Placental epithelial cell (primary cell): ENCODE measurements around the gene SPINT4. TPM values are rescaled to one million over a fixed set of nuclear protein-coding genes. Genes with fewer than 3 reads are reported as not detected.

Experiments used
- small RNA-seq: library from RNA; depleted of rRNA; stranded (forward); fragments of <200 nt; gene quantifications from one replicate; pipeline ENCODE3, GENCODE V24; 2012
- total RNA-seq: library from RNA; depleted of rRNA; stranded (reverse); fragments of >200 nt; gene quantifications from 2 replicates; pipeline ENCODE4 v1.2.3, GENCODE V29; 2012

SPINT4 gene
- not detected in 2 replicates for total RNA-seq

GRCh38 chr20:45722047-45722446, at the start of gene SPINT4:
Gene SPINT4, plus strand, starts transcription at chr20:45722347. Its CDS starts 21 bp downstream, at chr20:45722368.

GRCh38 chr20:45701873-45702272, 20.3 kb upstream of the SPINT4 start, which contains the start of gene WFDC13:
Gene WFDC13, plus strand, starts transcription at chr20:45702038. Its CDS starts 86 bp downstream, at chr20:45702124.

GRCh38 chr20:45704969-45705637, 17.0 kb upstream of the SPINT4 start, which contains the start of gene WFDC10B:
Gene WFDC10B, minus strand, starts transcription at chr20:45705019. Its CDS starts 19,027 bp downstream, at chr20:45685992.

Small RNA genes within 50 kb of the gene (small RNA-seq; reads per million reads assigned to genes)
- gene MIR3617 (0.14 reads per million), gene SPINT5P (not detected)

Other genes starting within 250 kb of the SPINT4 start
- gene SPINT3, start 206.7 kb upstream of the SPINT4 start, total RNA-seq: 0.39 TPM in 1 of 2 replicates, not detected in the other
- 1.6 TPM in 1 of 2 replicates, not detected in the other for gene WFDC6, start 182.9 kb upstream of the SPINT4 start, total RNA-seq
- 0.11 TPM in 1 of 2 replicates, not detected in the other for gene EPPIN, start 174.9 kb upstream of the SPINT4 start, total RNA-seq
- not detected in 2 replicates for gene WFDC8, start 143.1 kb upstream of the SPINT4 start, total RNA-seq
- gene WFDC10A, start 92.6 kb upstream of the SPINT4 start, total RNA-seq: 0.39 TPM in 1 of 2 replicates, not detected in the other
- gene WFDC9, start 91.1 kb upstream of the SPINT4 start, total RNA-seq: not detected in 2 replicates
- not detected in 2 replicates for gene WFDC11, start 52.1 kb upstream of the SPINT4 start, total RNA-seq
- not detected in 2 replicates for gene WFDC13, start 20.3 kb upstream of the SPINT4 start, total RNA-seq
- gene WFDC10B, start 17.3 kb upstream of the SPINT4 start, total RNA-seq: not detected in 2 replicates
- not detected in 2 replicates for gene WFDC3, start 69.5 kb downstream of the SPINT4 start, total RNA-seq
- gene DNTTIP1, start 69.6 kb downstream of the SPINT4 start, total RNA-seq: 11.0 and 11.7 TPM in 2 replicates
- gene UBE2C, start 90.3 kb downstream of the SPINT4 start, total RNA-seq: 3.9 and 16.9 TPM in 2 replicates
- gene TNNC2, start 105.0 kb downstream of the SPINT4 start, total RNA-seq: not detected in 2 replicates
- 61.6 and 65.1 TPM in 2 replicates for gene SNX21, start 111.5 kb downstream of the SPINT4 start, total RNA-seq
- 34.5 and 38.5 TPM in 2 replicates for gene ACOT8, start 135.0 kb downstream of the SPINT4 start, total RNA-seq
- 5.5 and 8.4 TPM in 2 replicates for gene ZSWIM3, start 135.3 kb downstream of the SPINT4 start, total RNA-seq
- 10.2 and 17.5 TPM in 2 replicates for gene ZSWIM1, start 158.9 kb downstream of the SPINT4 start, total RNA-seq
- gene SPATA25, start 165.3 kb downstream of the SPINT4 start, total RNA-seq: 0.98 and 2.0 TPM in 2 replicates
- 2.9 and 3.5 TPM in 2 replicates for gene NEURL2, start 168.9 kb downstream of the SPINT4 start, total RNA-seq
- 38.4 and 66.0 TPM in 2 replicates for gene CTSA, start 169.0 kb downstream of the SPINT4 start, total RNA-seq
- gene PLTP, start 189.8 kb downstream of the SPINT4 start, total RNA-seq: 4.4 and 9.4 TPM in 2 replicates
- gene PCIF1, start 212.3 kb downstream of the SPINT4 start, total RNA-seq: 20.0 and 24.0 TPM in 2 replicates
- gene ZNF335, start 249.9 kb downstream of the SPINT4 start, total RNA-seq: 26.6 and 29.1 TPM in 2 replicates